Measurements from ENCODE around the gene PSMD13.
A peak's percentile ranks its signal among the peaks of the same experiment; 100 is the strongest.
"Not testable (repeated sequence)": the region's sequence is repeated elsewhere in the genome, so short reads cannot be mapped to it uniquely, and the experiment has no call there.

PSMD13 gene

DNA sequence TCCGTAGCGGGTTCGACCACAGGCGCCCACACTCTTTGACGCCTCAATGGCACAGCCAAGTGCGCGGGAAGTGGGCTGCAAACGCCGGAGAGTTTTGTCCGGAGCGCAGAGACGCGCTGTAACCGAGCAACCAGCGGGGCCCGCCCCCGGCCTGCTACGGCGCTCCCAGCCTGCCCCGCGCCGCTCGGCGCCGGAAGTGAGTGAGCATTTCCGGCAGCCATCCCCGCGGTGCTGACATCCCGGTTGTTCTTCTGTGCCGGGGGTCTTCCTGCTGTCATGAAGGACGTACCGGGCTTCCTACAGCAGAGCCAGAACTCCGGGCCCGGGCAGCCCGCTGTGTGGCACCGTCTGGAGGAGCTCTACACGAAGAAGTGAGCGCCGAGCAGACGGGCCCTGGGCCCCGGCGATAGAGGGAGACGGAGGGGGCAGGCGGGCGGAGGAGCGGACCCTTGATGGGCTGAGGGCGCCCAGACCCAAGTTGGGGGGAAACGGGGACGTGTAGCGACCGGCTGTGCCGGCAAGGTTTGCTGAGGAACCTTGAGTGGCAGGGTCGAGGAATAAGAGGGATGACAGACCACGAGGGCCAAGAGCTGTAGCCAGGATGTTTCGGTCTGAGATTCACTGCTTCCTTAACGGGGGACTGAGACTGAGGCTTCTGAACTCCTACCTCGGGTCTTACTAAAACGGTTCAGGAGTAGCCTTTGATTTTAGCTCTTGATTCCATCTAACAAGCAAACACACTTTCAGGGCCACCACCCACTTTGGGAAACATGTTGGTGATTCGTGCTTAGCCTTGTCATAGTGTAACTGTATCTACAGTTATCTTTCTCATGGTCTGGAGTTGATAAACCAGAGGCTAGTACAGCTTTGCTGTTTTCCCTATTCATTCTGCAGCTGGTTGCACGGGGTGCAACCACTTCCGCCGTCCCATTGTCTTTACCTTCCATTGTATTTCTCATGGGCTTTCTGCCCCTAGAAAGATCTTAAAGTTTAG, at the start of gene PSMD13:
PSMD13 (plus strand) TSS at position 203 of the 994 bp plus-strand sequence; CDS start at position 277, 74 bp downstream.
- DNase-seq (ENCODE audit: low read depth, low spot score), result peak; percentile 80

DNA sequence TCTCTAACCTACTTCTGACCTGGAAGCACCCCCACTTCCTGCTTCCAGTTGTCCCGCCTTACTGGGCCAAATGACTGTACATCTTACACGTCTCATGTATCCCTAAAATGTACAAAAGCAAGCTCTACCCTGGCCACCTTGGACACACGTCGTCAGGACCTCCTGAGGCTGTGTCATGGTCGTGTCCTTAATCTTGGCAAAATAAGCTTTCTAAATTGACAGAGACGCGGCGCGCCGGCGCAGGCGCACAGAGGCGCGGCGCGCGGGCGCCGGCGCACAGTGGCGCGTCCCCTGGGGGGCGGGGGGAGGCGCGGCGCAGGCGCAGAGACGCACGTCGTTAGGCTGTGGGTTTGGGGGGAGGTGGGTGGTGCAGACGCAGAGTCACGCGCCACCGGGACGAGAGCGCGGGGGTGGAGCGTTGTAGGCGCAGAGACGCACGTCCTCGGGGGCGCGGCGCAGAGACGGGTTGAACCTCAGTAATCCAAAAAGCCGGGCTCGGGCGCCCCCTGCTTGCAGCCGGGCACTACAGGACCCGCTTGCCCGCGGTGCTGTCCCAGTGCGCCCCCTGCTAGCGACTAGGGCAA, 47.5 kb upstream of the PSMD13 start:
- not testable (repeated sequence) for DNase-seq (ENCODE audit: low read depth, low spot score)

DNA sequence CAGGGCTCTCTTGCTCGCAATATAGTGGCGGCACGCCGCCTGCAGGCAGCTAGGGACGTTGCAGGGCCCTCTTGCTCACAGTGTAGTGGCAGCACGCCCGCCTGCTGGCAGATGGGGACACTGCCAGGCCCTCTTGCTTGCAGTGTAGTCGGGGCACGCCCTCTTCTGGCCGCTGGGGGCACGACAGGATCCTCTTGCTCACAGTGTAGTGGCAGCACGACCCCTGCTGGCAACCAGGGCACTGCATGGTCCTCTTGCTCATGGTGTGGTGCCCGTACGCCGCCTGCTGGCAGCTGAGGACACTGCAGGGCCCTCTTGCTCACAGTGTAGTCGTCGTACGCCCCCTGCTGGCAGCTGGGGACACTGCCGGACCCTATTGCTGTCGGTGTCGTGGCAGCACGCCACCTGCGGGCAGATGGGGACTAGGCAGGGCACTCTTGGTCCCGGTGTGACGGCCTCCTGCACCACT, 46.9 kb upstream of the PSMD13 start:
- not testable (repeated sequence) for DNase-seq (ENCODE audit: low read depth, low spot score)

DNA sequence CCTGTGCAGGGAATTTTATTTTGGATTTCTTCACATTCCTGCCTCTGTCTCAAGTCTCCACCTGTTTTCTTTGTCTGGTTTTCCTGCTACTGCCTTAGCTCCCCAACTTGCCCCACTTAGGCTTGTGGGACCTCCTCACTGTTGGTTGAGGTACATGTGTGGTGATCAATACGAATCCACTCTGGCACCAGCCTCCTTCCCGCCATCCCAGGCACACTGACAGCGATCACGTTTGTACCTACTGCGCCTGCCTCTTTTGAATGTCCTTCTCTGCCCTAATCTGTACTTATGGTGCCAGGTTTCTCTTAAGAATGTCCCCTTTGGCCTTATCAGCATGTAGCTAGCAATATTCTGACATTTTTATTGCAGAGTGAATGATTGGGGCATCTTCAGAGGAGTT, 46.2 kb upstream of the PSMD13 start:
- not testable (repeated sequence) for DNase-seq (ENCODE audit: low read depth, low spot score)

DNA sequence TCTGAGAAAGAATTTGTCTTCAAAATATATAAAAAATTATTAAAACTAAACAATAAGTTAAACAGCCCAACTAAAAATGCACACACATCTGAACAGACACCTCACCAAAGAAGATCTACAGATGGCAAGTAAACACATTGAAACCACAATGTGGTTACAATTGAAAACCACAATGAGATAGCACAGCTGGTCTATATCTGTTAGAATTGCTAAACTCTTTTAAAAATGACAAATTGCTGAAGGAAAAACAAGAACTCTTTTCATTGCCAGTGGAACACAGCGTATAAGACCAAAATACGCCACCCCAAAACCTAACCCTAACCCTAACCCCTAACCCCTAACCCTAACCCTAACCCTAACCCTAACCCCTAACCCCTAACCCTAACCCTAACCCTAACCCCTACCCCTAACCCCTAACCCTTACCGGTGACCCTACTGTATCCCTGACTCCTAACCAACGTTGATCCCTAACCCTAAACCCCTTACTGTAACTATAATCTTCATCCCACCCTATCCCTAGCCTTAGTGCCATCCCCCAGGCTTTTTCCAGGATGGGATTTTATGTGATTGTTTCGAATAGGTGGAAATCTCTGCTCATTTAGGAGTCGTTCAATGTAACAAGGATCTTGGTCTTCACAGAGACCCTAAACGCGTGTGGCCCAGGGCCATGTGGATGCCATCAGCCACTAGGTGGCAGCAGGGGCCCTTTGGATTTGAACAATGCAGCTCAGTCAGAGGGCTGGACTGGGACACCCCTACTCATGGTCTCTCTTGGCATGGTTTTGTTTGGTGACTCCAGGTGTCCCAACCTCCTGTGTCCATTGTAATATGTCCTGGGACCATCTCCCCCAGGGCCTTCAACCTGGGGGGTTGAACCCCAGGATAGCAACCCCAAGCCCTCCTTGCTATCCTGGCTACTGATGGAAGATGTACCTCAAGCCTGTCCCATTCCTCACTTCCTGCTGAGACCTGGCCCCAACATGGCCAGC, 45.0 kb upstream of the PSMD13 start:
- not testable (repeated sequence) for DNase-seq (ENCODE audit: low read depth, low spot score)

DNA sequence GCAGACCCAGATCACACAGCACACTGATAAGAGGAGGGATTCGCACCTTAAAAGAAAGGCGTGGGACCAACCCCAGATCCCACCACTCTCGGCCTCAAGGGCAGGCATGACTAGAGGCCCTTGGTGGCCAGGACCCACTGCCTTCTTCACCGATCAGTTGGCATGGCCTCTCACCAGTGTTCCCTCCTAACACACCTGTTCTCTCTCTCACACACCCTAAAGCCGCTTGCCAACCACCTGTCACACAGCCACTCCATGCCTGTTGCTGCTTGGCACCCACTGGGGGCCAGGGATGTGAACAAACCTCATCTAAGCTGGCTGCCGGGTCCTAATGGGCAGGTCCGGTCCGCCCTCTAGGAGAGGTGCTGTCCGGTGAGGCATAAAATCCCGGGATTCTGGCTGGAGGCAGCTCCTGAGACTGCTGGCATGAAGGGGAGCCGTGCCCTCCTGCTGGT, 44.1 kb upstream of the PSMD13 start, which contains the start of gene SCGB1C1:
SCGB1C1 (plus strand) TSS at position 405 of the 455 bp plus-strand sequence; CDS start at position 427, 22 bp downstream.
- DNase-seq (ENCODE audit: low read depth, low spot score), result not testable (repeated sequence)

DNA sequence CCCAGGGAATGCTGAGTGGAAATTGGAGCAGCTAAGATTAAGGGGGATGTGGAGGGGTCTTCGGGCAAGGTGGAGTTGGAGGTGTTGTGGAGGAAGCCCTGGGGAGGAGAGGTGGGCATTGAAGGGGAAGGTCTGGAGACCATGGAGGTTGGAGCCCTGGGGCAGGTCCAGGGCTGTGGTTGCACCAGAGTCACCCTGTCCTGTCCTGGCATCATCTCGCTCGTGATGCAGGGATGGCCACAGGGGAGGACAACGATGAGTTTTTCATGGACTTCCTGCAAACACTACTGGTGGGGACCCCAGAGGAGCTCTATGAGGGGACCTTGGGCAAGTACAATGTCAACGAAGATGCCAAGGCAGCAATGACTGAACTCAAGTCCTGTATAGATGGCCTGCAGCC, 43.3 kb upstream of the PSMD13 start:
- not testable (repeated sequence) for DNase-seq (ENCODE audit: low read depth, low spot score)

DNA sequence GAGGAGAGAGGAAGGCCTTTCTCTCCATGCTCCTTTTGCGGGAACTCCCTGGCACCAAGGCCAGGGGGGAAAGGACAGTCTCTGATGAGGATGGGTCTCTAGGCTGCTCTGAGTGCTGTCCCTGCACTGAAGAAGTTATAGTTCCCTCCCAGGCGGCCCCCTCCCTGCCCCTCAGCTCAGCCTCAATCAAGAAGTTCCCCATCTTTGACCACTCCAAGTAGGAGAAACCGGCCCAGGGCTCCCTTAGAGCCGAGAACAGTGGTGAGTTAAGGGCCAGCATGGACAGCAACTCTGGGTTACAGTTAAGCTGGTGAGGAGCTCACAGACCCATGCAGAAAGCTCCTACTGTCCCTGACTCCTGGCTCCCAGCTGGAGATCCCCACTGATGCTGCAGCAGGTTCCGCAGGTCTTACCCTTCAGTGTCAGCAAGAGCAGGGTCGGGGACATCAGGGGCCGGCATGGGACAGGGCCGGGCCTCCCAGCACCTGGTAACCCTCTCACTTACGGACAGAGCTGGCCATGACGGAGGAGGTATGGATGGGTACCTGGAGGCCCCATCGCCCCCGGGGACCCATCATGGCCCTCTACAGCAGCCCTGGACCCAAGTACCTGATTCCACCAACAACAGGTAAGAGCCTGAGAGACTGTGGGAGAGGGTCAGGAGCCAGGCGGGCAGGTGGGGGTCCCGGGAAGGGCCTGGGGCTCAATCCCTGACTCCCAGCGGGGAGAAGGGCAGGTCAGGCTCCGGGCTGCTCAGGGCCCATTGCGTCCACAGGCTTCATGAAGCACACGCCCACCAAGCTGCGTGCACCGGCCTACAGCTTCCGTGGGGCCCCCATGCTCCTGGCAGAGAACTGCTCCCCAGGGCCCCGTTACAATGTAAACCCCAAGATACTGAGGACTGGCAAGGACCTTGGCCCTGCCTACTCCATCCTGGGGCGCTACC, 39.7 kb upstream of the PSMD13 start:
- no peak for DNase-seq (ENCODE audit: low read depth, low spot score)

DNA sequence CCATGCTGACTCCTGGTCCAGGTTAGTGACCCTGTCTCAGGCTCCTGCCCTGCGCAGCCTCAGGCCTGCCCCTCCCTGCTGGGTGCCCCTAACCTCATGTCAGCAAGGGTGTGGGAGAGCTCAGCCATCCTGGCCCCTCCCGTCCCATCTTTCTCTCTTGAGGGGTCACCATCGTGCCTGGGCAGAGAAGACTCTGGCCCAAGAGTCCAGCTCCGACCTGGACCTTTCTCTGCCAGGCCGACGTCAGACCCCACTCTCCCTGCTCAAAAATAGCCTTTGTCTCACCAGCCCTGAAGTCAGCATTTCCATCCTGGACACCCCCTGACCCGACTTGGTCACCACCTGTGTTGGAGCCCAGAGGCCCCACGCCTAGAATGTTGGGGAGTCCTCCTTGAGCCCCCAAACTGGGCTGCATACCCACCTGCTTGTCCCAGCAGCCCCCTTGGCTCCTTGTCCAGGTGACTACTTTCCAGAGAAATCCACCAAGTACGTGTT, 39.0 kb upstream of the PSMD13 start:
- no peak for DNase-seq (ENCODE audit: low read depth, low spot score)

DNA sequence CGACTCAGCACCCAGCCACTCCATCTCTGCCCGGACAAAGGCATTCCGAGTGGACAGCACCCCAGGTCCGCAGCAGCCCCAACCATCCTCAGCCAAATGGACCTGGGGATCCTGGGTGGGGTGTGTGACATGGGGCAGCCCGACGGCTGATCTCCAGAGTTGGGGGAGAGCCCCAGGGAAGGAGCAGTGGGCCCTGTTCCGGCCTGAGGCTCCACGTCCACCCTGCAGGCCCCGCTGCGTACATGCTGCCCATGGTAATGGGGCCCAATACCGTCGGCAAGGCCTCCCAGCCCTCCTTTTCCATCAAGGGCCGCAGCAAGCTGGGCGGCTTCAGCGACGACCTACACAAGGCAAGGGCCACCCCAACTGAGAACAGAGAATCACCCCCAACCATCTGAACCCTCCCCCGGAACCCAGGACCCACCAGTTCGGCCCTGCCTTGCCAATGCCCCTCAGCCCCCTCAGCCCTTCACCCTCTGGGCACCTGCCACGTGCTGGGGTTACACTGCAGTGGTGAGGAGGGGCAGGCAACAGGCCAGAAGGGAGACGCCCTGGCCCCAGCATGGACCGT, 38.5 kb upstream of the PSMD13 start:
- DNase-seq (ENCODE audit: low read depth, low spot score), result no peak

DNA sequence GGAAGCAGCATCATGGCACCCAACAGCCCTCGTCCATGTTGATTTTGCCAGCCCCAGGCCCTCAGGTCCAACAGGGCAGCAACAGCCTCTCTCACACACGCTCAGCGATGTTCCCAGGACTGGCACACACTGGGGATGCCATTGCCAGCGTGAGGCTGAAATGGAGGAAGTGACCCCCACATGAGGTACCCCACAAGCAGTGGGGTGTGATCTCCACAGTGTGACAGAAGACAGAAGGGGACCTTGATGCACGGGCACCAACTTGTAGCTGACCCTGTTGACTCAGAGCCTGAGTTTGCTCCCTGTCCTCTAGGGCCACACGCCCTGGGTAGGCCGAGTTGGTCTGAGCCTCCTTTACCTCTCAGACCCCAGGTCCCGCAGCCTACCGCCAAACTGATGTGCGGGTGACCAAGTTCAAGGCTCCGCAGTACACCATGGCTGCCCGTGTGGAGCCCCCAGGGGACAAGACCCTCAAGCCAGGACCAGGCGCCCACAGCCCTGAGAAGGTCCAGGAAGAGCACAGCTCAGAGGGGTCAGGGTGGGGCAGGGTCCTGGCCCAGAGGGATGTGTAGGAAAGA, 37.7 kb upstream of the PSMD13 start:
- no peak for DNase-seq (ENCODE audit: low read depth, low spot score)

DNA sequence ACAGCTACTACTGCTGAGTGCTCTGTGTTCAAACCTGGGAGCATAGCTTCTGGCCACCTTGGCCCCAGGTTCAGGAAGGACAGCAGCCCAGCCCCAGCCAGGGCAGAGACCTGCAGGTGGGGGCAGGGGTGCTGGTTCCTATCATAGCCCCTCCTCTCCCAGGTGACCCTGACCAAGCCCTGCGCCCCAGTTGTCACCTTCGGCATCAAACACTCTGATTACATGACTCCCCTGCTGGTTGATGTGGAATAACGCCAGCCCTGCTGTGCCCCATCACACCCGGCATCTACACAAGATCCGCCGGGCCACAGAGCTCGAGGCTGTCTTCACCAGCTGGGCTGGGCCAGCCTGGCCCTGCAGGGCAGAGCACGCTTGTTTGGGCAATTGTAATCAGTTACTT, 37.0 kb upstream of the PSMD13 start:
- no peak for DNase-seq (ENCODE audit: low read depth, low spot score)

DNA sequence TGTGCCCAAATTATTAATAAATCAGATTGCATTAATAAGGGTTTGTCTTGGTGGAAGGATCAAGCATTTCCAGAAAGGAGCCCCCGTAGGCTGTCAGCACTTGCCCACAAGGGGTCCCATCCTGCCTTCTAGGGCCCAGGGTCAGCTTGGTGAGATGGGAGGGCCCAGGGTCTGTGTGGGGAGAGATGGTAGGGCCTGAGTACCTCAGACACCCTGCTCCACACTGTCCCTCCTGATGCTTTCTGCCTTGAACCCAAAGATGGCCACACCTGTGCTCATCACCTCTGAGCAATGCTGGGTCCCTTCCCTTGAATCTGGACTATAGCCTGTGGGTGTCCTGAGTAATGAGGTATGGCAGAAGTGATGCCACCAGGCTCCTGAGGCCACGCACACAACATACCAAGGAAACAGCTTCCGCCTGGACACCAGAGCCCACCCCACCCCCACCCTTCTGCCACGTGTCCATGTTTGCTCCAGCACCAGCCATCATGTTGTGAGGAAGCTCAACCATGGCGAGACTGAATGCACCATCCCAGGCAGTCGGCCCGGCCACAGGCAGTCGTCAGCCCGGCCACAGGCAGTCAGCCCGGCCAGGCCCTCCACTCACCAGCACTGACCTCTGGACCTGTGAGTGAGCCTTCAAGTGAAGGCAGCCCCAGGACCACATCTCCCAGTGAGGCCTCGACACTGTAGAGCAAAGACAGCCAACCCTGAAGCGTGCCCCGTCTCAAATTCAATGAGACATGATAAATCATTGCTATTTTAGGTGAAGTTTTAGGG, 36.4 kb upstream of the PSMD13 start:
- DNase-seq (ENCODE audit: low read depth, low spot score), result no peak

DNA sequence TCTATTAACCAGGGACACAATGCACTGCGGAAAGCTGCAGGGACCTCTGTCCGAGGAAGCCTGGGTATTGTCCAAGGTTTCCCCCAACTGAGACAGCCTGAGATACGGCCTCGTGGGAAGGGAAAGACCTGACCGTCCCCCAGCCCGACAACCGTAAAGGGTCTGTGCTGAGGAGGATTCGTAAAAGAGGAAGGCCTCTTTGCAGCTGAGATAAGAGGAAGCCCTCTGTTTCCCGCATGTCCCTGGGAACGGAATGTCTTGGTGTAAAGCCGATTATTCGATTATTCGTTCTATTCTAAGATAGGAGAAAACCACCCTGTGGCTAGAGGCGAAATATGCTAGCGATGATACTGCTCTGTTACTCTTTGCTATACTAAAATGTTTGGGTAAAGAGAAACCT, 34.8 kb upstream of the PSMD13 start:
- no peak for DNase-seq (ENCODE audit: low read depth, low spot score)

DNA sequence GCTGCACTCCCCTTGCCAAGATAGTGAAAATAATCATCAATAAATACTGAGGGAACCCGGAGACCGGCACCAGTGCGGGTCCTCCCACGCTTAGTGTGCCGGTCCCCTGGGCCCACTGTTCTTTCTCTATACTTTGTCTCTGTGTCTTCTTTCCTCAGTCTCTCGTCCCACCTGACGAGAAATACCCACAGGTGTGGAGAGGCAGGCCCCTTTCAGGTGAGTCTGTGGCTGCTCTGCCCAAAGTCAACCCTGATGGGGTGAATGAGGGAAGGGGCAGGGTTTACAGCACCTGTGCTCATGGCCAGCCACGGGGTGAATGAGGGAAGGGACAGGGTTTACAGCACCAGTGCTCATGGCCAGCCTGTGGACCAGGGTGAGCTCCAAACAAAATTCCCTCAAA, 34.3 kb upstream of the PSMD13 start:
- DNase-seq (ENCODE audit: low read depth, low spot score), result no peak

DNA sequence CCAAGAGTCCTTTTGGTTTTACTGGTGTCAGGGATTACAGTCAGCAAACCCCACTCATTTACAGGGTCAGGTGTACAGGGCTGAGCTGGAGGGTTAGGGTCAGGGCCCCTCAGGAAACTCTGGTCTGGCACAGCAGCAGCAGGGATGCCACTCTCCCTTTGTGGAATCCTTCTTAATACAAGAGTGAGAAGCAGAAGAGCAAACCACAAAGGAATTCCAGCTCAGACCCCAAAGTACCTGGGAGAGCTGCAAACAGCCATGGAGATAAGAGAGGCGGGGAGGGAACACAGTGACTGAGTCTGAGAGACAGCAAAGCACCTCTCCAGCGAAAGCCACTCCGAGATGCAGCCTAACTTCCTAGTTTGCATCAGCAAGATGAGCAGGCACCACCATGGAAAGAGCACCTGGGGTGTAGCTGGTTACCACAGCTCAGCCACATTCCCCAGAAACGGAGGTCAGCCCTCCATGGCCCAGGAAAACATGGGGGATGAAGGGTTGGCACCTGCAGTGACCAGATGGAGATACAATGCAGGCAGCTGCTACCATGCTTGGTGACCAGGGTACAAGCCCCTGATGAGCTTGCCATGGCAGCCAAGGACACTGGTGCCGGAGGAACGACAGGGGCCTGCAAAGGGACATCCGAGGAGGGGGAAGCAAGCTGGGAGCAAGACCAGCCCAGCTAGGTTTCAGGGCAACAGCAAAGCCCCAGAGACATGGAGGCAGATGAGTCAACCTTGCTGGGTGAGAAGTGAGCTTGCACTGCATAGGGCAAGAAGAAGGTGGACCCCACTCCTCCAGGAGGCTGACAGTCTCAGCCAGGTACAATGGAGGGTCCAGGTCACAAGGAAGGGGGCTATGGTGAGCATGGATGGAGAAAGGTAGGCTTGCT, 33.5 kb upstream of the PSMD13 start:
- DNase-seq (ENCODE audit: low read depth, low spot score), result no peak

DNA sequence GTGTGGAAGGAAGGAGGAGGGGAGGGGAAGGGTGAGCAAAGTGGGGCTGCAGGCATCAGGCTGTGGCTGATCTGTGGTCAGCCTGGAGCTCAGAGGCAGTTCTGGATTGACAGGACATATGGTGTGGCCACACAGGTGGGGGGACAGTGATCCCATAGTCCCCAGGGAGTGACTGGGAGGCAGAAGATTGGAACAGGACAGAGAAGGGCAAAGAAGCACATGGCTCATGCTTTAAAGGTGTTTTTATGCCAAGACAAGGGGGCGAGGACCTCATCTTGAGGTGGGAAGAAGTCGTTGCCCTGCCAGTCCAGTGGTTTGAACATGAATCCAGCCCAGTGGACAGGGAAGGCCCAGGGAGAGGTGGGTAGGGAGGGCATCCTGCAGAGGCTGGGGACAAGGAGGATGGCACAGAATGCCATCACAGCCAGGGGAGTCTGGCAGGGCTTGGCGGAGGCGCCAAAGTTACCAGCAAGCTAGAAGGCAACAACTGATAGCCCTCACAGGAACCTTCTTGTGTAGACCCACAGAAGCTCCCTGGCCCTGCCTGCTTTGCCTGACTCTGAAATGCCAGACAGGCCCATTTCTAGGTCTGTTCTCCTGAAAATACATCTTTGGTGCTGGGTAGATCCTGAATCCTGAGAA, 32.7 kb upstream of the PSMD13 start:
- DNase-seq (ENCODE audit: low read depth, low spot score), result no peak
